Left ventricle myocardium superior (tissue), 1 donor: ENCODE data around the gene ANTKMT. TPM values are rescaled to one million over a fixed set of nuclear protein-coding genes. Genes with fewer than 3 reads are reported as not detected.

Experiments used
- ATAC-seq: fragments of 200-7000 bp; cut with Tn5 transposase; one replicate; pipeline ENCODE4 v1.9.1; 2020; ENCODE audit warnings: mild to moderate bottlenecking, moderate library complexity
- DNase-seq: peaks from one replicate; pipeline ENCODE4 v3.0.0-alpha.2; 2020
- intact Hi-C: fragments of 100-400 bp; cut with micrococcal nuclease; formaldehyde crosslinking; loops from one replicate; pipeline ENCODE4 v1.11.0; 2022
- microRNA-seq: library from miRNA; unstranded; fragments of <30 nt; microRNA quantifications from one replicate; pipeline ENCODE4 v1.2.0, GENCODE V29; 2020; ENCODE audit warnings: borderline number of aligned reads
- total RNA-seq: library from RNA; stranded (reverse); fragmentation: NEBNext Ultra II Directional; extraction: Animal tissue kit (Norgen Biotek cat#: 25700); gene quantifications from one replicate; pipeline ENCODE4 v1.2.1, GENCODE V29; 2021
- donor health status: DM: no; HTN: yes; CAD: no; lungs with severe emphysema.

ANTKMT gene
- total RNA-seq, 1 donor from 2014 or later = 31.2 TPM

DNA sequence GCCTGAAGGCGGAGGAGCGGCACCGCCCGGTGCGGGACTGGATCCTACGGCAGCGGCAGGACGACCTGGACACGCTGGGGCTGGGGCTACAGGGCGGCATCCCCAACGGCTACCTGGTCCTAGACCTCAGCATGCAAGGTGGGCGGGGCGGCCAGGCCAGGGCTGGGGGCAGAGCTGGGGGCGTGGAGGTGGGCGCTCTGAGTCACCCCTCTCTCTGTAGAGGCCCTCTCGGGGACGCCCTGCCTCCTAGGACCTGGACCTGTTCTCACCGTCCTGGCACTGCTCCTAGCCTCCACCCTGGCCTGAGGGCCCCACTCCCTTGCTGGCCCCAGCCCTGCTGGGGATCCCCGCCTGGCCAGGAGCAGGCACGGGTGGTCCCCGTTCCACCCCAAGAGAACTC is 47.5 kb downstream of the ANTKMT start:
- DNase-seq = no peak
- ATAC-seq = no peak
- intact Hi-C loops = no loop called here

DNA sequence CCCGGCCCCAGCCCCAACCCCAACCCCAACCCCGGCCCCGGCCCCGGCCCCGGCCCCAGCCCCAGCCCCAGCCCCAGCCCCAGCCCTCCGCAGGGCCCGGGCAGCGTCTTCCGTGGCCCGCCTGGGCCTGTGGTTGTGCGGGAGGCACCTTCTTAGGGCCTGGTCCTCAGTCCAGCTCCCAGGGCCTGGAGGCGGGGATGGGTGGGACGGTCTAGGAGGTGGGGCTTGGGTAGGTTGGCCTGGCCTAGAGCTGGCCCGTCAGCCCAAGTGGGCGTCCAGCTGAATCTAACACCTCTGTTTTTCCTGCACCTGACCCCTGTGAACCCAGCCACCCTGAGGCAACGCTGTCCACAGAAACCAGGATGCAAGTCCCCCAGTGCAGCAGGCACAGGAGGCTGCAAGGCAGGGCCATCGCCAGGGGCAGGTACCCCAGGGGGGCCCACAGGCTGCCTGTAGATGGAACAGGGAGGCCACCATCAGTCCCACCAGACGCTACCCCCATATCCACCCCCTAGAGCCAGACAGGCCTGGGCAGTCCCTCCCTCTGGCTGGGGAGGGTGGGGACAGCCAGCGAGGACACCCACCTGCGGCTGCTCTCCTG is 48.3 kb downstream of the ANTKMT start:
- no peak for ATAC-seq
- intact Hi-C loops = no loop called here

DNA sequence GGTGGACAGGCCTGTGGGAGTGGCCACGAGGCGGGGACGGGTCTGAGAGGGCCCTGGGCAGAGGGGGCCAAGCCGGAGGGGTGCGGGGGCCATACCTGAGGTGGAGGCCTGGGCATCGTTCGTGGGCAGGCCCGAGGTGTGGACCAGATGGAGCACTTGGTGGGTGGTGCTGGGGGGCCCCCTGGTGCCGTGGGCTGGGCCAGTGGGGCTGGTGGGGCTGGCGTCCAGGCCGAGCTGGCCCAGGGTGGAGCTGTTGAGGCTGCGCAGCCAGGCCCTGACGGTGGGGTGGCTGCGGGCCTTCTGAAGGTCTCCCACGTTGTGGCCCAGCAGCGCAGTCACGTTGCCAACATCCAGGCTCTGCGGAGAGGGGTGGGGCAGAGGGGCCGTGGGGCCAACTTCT is 49.0 kb downstream of the ANTKMT start:
- ATAC-seq (no peak), DNase-seq (no peak)
- intact Hi-C loops = no loop called here

More for the DNA sequence above, 48.3 kb downstream of the ANTKMT start:
- DNase-seq = no peak

DNA sequence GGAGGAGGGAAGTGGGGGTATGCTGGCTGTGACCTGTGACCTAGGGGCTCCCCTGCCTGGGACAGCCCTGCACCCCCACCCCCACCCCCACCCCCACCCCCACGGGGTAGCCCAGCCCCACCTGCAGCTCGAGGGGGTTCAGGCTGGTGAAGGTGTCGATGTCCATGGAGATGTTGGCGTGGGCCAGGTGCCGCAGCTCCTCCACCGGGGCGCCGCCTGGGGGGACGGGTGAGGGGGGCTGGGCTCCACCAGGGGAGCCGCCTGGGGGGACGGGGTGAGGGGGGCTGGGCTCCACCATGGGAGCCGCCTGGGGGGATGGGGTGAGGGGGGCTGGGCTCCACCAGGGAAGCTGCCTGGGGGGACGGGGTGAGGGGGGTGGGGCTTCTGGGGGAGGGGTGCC is 49.5 kb downstream of the ANTKMT start:
- no peak for DNase-seq
- intact Hi-C loops = no loop called here
- no peak for ATAC-seq

Small RNA genes lying within 50 kb of the gene (microRNA-seq; reads per million reads assigned to microRNA genes)
- not detected for gene MIR662

Other genes starting within 250 kb of the ANTKMT start
- gene CAPN15, start 193.4 kb upstream of the ANTKMT start, total RNA-seq = 17.8 TPM
- not detected for gene PRR35, start 160.8 kb upstream of the ANTKMT start, total RNA-seq
- 0.52 TPM for gene NHLRC4, start 154.1 kb upstream of the ANTKMT start, total RNA-seq
- gene PIGQ, start 151.2 kb upstream of the ANTKMT start, total RNA-seq = 16.9 TPM
- 11.4 TPM for gene RAB40C, start 131.1 kb upstream of the ANTKMT start, total RNA-seq
- gene WFIKKN1, start 90.2 kb upstream of the ANTKMT start, total RNA-seq = 0.10 TPM
- 62.2 TPM for gene METTL26, start 84.8 kb upstream of the ANTKMT start, total RNA-seq
- gene MCRIP2, start 79.3 kb upstream of the ANTKMT start, total RNA-seq = 187 TPM
- gene WDR90, start 71.8 kb upstream of the ANTKMT start, total RNA-seq = 10.9 TPM
- 88.8 TPM for gene RHOT2, start 53.0 kb upstream of the ANTKMT start, total RNA-seq
- 1.9 TPM for gene RHBDL1, start 45.5 kb upstream of the ANTKMT start, total RNA-seq
- gene STUB1, start 40.7 kb upstream of the ANTKMT start, total RNA-seq = 144 TPM
- 49.0 TPM for gene JMJD8, start 36.8 kb upstream of the ANTKMT start, total RNA-seq
- 8.3 TPM for gene WDR24, start 30.7 kb upstream of the ANTKMT start, total RNA-seq
- 0.99 TPM for gene FBXL16, start 15.3 kb upstream of the ANTKMT start, total RNA-seq
- gene METRN, start 6.0 kb upstream of the ANTKMT start, total RNA-seq = 57.9 TPM
- gene CCDC78, start 5.3 kb downstream of the ANTKMT start, total RNA-seq = 0.50 TPM
- 13.6 TPM for gene HAGHL, start 6.0 kb downstream of the ANTKMT start, total RNA-seq
- 34.5 TPM for gene CIAO3, start 19.9 kb downstream of the ANTKMT start, total RNA-seq
- 4.6 TPM for gene MSLN, start 39.6 kb downstream of the ANTKMT start, total RNA-seq
- 8.7 TPM for gene RPUSD1, start 67.2 kb downstream of the ANTKMT start, total RNA-seq
- gene CHTF18, start 67.5 kb downstream of the ANTKMT start, total RNA-seq = 6.6 TPM
- not detected for gene GNG13, start 79.6 kb downstream of the ANTKMT start, total RNA-seq
- gene LMF1, start 249.8 kb downstream of the ANTKMT start, total RNA-seq = 6.0 TPM